ENCODE data around the gene TAF1C. TPM values are rescaled to one million over a fixed set of nuclear protein-coding genes. Genes with fewer than 3 reads are reported as not detected.

TAF1C gene
- total RNA-seq, 1 experiment from 2014 or later: 89.7 TPM

- H3K4me1 Mint-ChIP-seq: 0 out of 2 replicates have a peak, but pooled peaks cover 3% of the 10 kb centered on the region
- H3K9me3 Mint-ChIP-seq: no peaks in the 10 kb centered on the region
- ATAC-seq: no peak
- H3K27me3 Mint-ChIP-seq (ENCODE audit: low read depth): no peaks in the 10 kb centered on the region; the same call in 1 of the 2 replicates
- no peak overlapping the region for H3K27ac Mint-ChIP-seq
- H3K36me3 Mint-ChIP-seq: no peaks in the 10 kb centered on the region
- DNase-seq (ENCODE audit: low spot score): no peak
- ChIA-PET POLR2A (no interaction called here), CTCF (interaction anchor here (0.8 to 2.0 kb wide), 6 partner anchors 8 to 113 kb away, joined by 3 to 10 read pairs (median 4); partner anchors contain the start of gene TAF1C)
- TF ChIP-seq GRHL2 (CRISPR knock-in tag; IDR thresholded peaks at IDR 0.05; ENCODE audit: insufficient replicate concordance, severe bottlenecking) (no peak), USF1 (CRISPR knock-in tag; IDR thresholded peaks at IDR 0.05) (no peak), MXD4 (CRISPR knock-in tag; IDR thresholded peaks at IDR 0.05; ENCODE audit: borderline replicate concordance) (no peak), CREM (CRISPR knock-in tag; IDR thresholded peaks at IDR 0.05) (no peak), CTCF (IDR thresholded peaks at IDR 0.05) (no peak), HMGXB4 (CRISPR knock-in tag; IDR thresholded peaks at IDR 0.05) (no peak)
- H3K4me3 Mint-ChIP-seq: no peak overlapping the region
Measured at GRCh38 chr16:84195201-84196093, 8.6 kb upstream of the TAF1C start.

- no peak overlapping the region for H3K4me3 Mint-ChIP-seq
- no peak overlapping the region for H3K27ac Mint-ChIP-seq
- H3K27me3 Mint-ChIP-seq (ENCODE audit: low read depth): no peaks in the 10 kb centered on the region; the same call in 1 of the 2 replicates
- DNase-seq (ENCODE audit: low spot score) (no peak), ATAC-seq (no peak)
- 0 out of 2 replicates have a peak, but pooled peaks cover 3% of the 10 kb centered on the region for H3K4me1 Mint-ChIP-seq
- H3K36me3 Mint-ChIP-seq: no peaks in the 10 kb centered on the region
- POLR2A ChIA-PET: no interaction called here
- CTCF ChIA-PET: interaction anchor here (0.9 to 1.9 kb wide), 3 partner anchors 13 to 113 kb away, joined by 3 to 4 read pairs (median 4); no protein-coding TSS in a partner anchor
- H3K9me3 Mint-ChIP-seq: no peaks in the 10 kb centered on the region
- TF ChIP-seq ZNF532 (CRISPR knock-in tag; IDR thresholded peaks at IDR 0.05; ENCODE audit: borderline replicate concordance) (no peak), FOXP4 (CRISPR knock-in tag; IDR thresholded peaks at IDR 0.05) (no peak), PREB (CRISPR knock-in tag; IDR thresholded peaks at IDR 0.05; ENCODE audit: borderline replicate concordance) (no peak), RELA (CRISPR knock-in tag; IDR thresholded peaks at IDR 0.05; ENCODE audit: borderline replicate concordance) (no peak), NFYB (CRISPR knock-in tag; conservative IDR thresholded peaks at IDR 0.05; ENCODE audit: low read depth) (no peak), TEAD4 (CRISPR knock-in tag; IDR thresholded peaks at IDR 0.05) (no peak), USF2 (CRISPR knock-in tag; IDR thresholded peaks at IDR 0.05) (no peak), AR (CRISPR knock-in tag; IDR thresholded peaks at IDR 0.05) (no peak), MXD4 (CRISPR knock-in tag; IDR thresholded peaks at IDR 0.05; ENCODE audit: borderline replicate concordance) (no peak)
Measured at GRCh38 chr16:84194470-84195200, 7.8 kb upstream of the TAF1C start.
